DOHH2 (cell line): ENCODE measurements around the gene DTHD1.

Experiments
- H3F3A ChIP-seq: fragments of 200-600 bp; sonication (generic), shearing (Covaris generic); 2 replicates; pipeline ENCODE4 v1.6.0; 2016; ENCODE audit warnings: antibody characterized with exemption, mild to moderate bottlenecking; ENCODE audit not compliant: control insufficient read depth, insufficient read depth
- H3K27ac ChIP-seq: fragments of 200-600 bp; sonication (generic); 2 replicates; pipeline ENCODE4 v1.5.1; 2014; ENCODE audit warnings: low read depth, mild to moderate bottlenecking, low read length, moderate library complexity
- H3K27me3 ChIP-seq: fragments of 200-600 bp; sonication (generic); 2 replicates; pipeline ENCODE4 v1.6.1; 2014; ENCODE audit warnings: mild to moderate bottlenecking, low read length, mixed read lengths; ENCODE audit not compliant: control insufficient read depth
- H3K36me3 ChIP-seq: fragments of 200-600 bp; sonication (generic); 2 replicates; pipeline ENCODE4 v1.6.1; 2014; ENCODE audit warnings: mild to moderate bottlenecking, low read length, moderate library complexity, mixed read lengths; ENCODE audit not compliant: control insufficient read depth
- H3K4me1 ChIP-seq: fragments of 200-600 bp; sonication (generic); 2 replicates; pipeline ENCODE4 v1.6.1; 2014; ENCODE audit warnings: mild to moderate bottlenecking, low read length, mixed read lengths; ENCODE audit not compliant: control insufficient read depth
- H3K4me2 ChIP-seq: fragments of 200-600 bp; sonication (generic); 2 replicates; pipeline ENCODE4 v1.6.0; 2014; ENCODE audit warnings: mild to moderate bottlenecking, low read length, moderate library complexity
- H3K4me3 ChIP-seq: fragments of 200-600 bp; sonication (generic); 2 replicates; pipeline ENCODE4 v1.5.1; 2014; ENCODE audit warnings: mild to moderate bottlenecking, low read length, mixed read lengths
- H3K79me2 ChIP-seq: fragments of 200-600 bp; sonication (generic); 2 replicates; pipeline ENCODE4 v1.6.1; 2014; ENCODE audit warnings: mild to moderate bottlenecking, low read length, mixed read lengths; ENCODE audit not compliant: control insufficient read depth
- H3K9me2 ChIP-seq: fragments of 200-600 bp; sonication (generic); replicated peaks from 2 replicates; pipeline ENCODE4 v1.6.1; 2014; ENCODE audit warnings: mild to moderate bottlenecking, low read length, mixed read lengths; ENCODE audit not compliant: control insufficient read depth
- H3K9me3 ChIP-seq: fragments of 200-600 bp; sonication (generic); 2 replicates; pipeline ENCODE4 v1.6.1; 2014; ENCODE audit warnings: antibody characterized with exemption, low read length, mixed read lengths; ENCODE audit not compliant: control insufficient read depth, insufficient read depth
- H4K20me1 ChIP-seq: fragments of 200-600 bp; sonication (generic); 2 replicates; pipeline ENCODE4 v1.6.0; 2014; ENCODE audit warnings: low read depth, mild to moderate bottlenecking, antibody characterized with exemption, low read length, moderate library complexity; ENCODE audit not compliant: control insufficient read depth, insufficient read depth
- CTCF ChIP-seq: fragments of 200-600 bp; sonication (generic); IDR thresholded peaks from one replicate; pipeline ENCODE4 v1.5.1; 2014; ENCODE audit warnings: antibody characterized with exemption, mild to moderate bottlenecking, low read depth, low read length; ENCODE audit not compliant: poor library complexity, severe bottlenecking
- EZH2phosphoT487 ChIP-seq: fragments of 200-600 bp; sonication (generic); IDR thresholded peaks from 2 replicates; pipeline ENCODE4 v1.6.1; 2017; ENCODE audit warnings: borderline replicate concordance, mild to moderate bottlenecking, antibody characterized with exemption, low read length, moderate library complexity, mixed read lengths

DTHD1 gene

GRCh38 chr4:36341936-36342335 lies 60.5 kb downstream of the DTHD1 start:
- Histone ChIP-seq H3K27me3 (no peaks in the 10 kb centered on the region), H3K4me1 (no peaks in the 10 kb centered on the region), H3K27ac (no peak overlapping the region), H3K4me2 (no peak overlapping the region), H3K9me3 (no peaks in the 10 kb centered on the region), H3K79me2 (no peaks in the 10 kb centered on the region), H3K36me3 (no peaks in the 10 kb centered on the region), H3K4me3 (no peak overlapping the region), H3K9me2 (no peaks in the 10 kb centered on the region), H4K20me1 (no peaks in the 10 kb centered on the region), H3F3A (no peaks in the 10 kb centered on the region)
- TF ChIP-seq CTCF: no peak

- 0 out of 2 replicates have a peak, but pooled peaks cover 4% of the 10 kb centered on the region for H3K27me3 ChIP-seq
- H4K20me1 ChIP-seq: no peaks in the 10 kb centered on the region
- H3K9me3 ChIP-seq: no peaks in the 10 kb centered on the region
- H3K4me2 ChIP-seq: no peak overlapping the region
- TF ChIP-seq EZH2phosphoT487 (no peak), CTCF (no peak)
- no peak overlapping the region for H3K27ac ChIP-seq
- no peaks in the 10 kb centered on the region for H3K36me3 ChIP-seq
- no peaks in the 10 kb centered on the region for H3K9me2 ChIP-seq
- no peak overlapping the region for H3K4me3 ChIP-seq
- H3K4me1 ChIP-seq: no peaks in the 10 kb centered on the region
- no peaks in the 10 kb centered on the region for H3F3A ChIP-seq
- no peaks in the 10 kb centered on the region for H3K79me2 ChIP-seq
Measured at GRCh38 chr4:36343501-36344175, 62.2 kb downstream of the DTHD1 start.

- Histone ChIP-seq H3K27me3 (0 out of 2 replicates have a peak, but pooled peaks cover 4% of the 10 kb centered on the region), H3K9me3 (no peaks in the 10 kb centered on the region), H3K27ac (no peak overlapping the region), H3K79me2 (no peaks in the 10 kb centered on the region), H3K9me2 (no peaks in the 10 kb centered on the region), H3K4me3 (no peak overlapping the region), H3K4me1 (no peaks in the 10 kb centered on the region), H3K4me2 (no peak overlapping the region), H3K36me3 (no peaks in the 10 kb centered on the region), H4K20me1 (no peaks in the 10 kb centered on the region), H3F3A (no peaks in the 10 kb centered on the region)
- TF ChIP-seq CTCF (no peak), EZH2phosphoT487 (no peak)
Measured at GRCh38 chr4:36348403-36348938, 67.1 kb downstream of the DTHD1 start.
